ENCODE data around the gene BLNK. TPM values are rescaled to one million over a fixed set of nuclear protein-coding genes. Genes with fewer than 3 reads are reported as not detected.

Gene BLNK
- total and polyA plus RNA-seq, 2 of the 13 experiments (the other 11 are each of a cell fraction or from before 2014, with no cell fraction given): not detected

DNA sequence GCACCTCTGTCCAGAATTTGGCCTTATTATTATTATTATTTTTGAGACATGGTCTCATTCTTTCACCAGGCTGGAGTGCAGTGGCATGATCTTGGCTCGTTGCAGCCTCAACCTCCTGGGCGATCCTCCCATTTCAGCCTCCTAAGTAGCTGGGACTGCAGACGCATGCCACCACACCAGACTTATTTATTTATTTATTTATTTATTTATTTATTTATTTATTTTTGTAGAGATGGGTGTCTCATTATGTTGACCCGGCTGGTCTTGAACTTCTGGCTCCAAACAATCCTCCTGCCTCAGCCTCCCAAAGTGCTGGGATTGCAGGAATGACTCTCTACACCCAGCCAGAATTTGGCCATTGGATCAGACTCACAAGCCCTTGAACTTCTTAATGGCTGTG lies 6.4 kb downstream of the BLNK start:
- BruUV-seq (replicated peaks): no TSS peak
- TF ChIP-seq, protein P1, sequence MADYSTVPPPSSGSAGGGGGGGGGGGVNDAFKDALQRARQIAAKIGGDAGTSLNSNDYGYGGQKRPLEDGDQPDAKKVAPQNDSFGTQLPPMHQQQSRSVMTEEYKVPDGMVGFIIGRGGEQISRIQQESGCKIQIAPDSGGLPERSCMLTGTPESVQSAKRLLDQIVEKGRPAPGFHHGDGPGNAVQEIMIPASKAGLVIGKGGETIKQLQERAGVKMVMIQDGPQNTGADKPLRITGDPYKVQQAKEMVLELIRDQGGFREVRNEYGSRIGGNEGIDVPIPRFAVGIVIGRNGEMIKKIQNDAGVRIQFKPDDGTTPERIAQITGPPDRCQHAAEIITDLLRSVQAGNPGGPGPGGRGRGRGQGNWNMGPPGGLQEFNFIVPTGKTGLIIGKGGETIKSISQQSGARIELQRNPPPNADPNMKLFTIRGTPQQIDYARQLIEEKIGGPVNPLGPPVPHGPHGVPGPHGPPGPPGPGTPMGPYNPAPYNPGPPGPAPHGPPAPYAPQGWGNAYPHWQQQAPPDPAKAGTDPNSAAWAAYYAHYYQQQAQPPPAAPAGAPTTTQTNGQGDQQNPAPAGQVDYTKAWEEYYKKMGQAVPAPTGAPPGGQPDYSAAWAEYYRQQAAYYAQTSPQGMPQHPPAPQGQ (CRISPR knock-in tag; IDR thresholded peaks at IDR 0.05; ENCODE audit: borderline replicate concordance): no peak
- TF ChIP-seq, protein P2, sequence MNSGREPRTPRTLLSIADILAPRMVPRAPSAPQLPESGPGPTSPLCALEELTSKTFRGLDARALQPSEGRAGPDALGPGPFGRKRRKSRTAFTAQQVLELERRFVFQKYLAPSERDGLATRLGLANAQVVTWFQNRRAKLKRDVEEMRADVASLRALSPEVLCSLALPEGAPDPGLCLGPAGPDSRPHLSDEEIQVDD (CRISPR knock-in tag; IDR thresholded peaks at IDR 0.05; ENCODE audit: borderline replicate concordance): no peak
- no peak for TF ChIP-seq ZNF614 (CRISPR knock-in tag; IDR thresholded peaks at IDR 0.05; ENCODE audit: borderline replicate concordance)
- no peak for TF ChIP-seq RFX5 (IDR thresholded peaks at IDR 0.05; ENCODE audit: low read depth, low read length)
- TF ChIP-seq, protein P3, sequence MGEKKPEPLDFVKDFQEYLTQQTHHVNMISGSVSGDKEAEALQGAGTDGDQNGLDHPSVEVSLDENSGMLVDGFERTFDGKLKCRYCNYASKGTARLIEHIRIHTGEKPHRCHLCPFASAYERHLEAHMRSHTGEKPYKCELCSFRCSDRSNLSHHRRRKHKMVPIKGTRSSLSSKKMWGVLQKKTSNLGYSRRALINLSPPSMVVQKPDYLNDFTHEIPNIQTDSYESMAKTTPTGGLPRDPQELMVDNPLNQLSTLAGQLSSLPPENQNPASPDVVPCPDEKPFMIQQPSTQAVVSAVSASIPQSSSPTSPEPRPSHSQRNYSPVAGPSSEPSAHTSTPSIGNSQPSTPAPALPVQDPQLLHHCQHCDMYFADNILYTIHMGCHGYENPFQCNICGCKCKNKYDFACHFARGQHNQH (CRISPR knock-in tag; IDR thresholded peaks at IDR 0.05): no peak
- CTCF ChIA-PET (ENCODE audit: low intra/inter-chr PET ratio, low total read pairs): no interaction called here

More for the DNA sequence above, 6.4 kb downstream of the BLNK start:
- Histone ChIP-seq H3K27me3 (ENCODE audit: control insufficient read depth in 1 of 2, insufficient read depth in 2 of 2, low read length in 2 of 2) (peaks cover 0 to 5% of the 10 kb centered on the region in 2 experiments; a peak in 1 of 5 replicates), H3K27ac (ENCODE audit: extremely low read length, insufficient read depth, low read length) (no peak overlapping the region), H3K4me2 (ENCODE audit: low read depth, low read length) (no peak overlapping the region), H3K4me1 (ENCODE audit: insufficient read depth, low read length) (no peaks in the 10 kb centered on the region), H3K9ac (ENCODE audit: insufficient read depth, low read depth, low read length) (no peak overlapping the region), H3K9me3 (ENCODE audit: low read length) (no peaks in the 10 kb centered on the region), H3K4me3 (replicated peaks in 1 of 3; ENCODE audit: insufficient read depth in 1 of 3, low read depth in 2 of 3, low read length in 3 of 3) (no peak overlapping the region), H3K79me2 (ENCODE audit: insufficient read depth, low read length) (no peaks in the 10 kb centered on the region), H3K36me3 (replicated peaks in 1 of 2; ENCODE audit: control insufficient read depth in 1 of 2, insufficient read depth in 2 of 2, low read length in 2 of 2) (no peaks in the 10 kb centered on the region), H2AFZ (ENCODE audit: low read length) (no peak overlapping the region), H4K20me1 (ENCODE audit: insufficient read depth, low read length) (0 out of 2 replicates have a peak, but pooled peaks cover 2% of the 10 kb centered on the region)
- in situ Hi-C loops (cut with HindIII; ENCODE audit: extremely low pct_ligation_motif_present, low pct_unique_long_range_greater_than_20kb): no loop called here
- DNase-seq (ENCODE audit: low spot score): no peak
- no peak for ATAC-seq
- WGBS (ENCODE audit: low lambda C conversion rate): 64% methylated on average over 4 of the region's 4 CpGs
- intact Hi-C loops (cut with micrococcal nuclease; ENCODE audit: unreplicated experiment): no loop called here
- POLR2A ChIA-PET: no interaction called here
- no peak for FAIRE-seq
